GM18498 (cell line): ENCODE results near the gene SLC39A6.
"Not testable (repeated sequence)": the region's sequence is repeated elsewhere in the genome, so short reads cannot be mapped to it uniquely, and the experiment has no call there.

Experiments
- ATAC-seq: cut with Tn5 transposase; IDR thresholded peaks from one replicate; pipeline ENCODE4 v1.9.1; 2021; ENCODE audit warnings: mild to moderate bottlenecking, moderate library complexity; ENCODE audit not compliant: unreplicated experiment

The SLC39A6 gene

DNA sequence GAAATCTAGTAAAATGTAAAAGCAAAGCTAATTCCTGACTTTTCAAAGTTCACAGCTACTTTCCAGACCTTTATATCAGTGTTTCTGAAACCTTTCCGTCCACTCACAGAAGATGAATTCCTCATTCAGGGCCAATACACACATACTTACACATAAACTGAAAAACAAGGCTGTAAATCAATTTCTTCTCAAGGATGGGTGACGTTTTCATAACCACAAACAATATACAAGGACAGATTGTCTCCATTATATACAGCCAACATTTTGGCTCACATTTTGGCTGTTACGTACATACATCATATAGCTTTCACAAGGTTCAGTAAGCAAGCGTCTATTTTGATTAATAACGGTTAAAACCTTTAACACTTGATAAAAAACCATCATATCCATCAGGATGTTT, 63.1 kb downstream of the SLC39A6 start:
- ATAC-seq = no peak

DNA sequence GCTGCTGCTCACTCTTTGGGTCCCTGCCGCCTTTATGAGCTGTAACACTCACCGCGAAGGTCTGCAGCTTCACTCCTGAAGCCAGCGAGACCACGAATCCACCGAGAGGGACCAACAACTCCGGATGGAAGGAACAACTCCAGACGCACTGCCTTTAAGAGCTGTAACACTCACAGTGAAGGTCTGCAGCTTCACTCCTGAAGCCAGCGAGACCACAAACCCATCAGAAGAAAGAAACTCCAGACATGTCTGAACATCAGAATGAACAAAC, 64.4 kb downstream of the SLC39A6 start:
- not testable (repeated sequence) for ATAC-seq

DNA sequence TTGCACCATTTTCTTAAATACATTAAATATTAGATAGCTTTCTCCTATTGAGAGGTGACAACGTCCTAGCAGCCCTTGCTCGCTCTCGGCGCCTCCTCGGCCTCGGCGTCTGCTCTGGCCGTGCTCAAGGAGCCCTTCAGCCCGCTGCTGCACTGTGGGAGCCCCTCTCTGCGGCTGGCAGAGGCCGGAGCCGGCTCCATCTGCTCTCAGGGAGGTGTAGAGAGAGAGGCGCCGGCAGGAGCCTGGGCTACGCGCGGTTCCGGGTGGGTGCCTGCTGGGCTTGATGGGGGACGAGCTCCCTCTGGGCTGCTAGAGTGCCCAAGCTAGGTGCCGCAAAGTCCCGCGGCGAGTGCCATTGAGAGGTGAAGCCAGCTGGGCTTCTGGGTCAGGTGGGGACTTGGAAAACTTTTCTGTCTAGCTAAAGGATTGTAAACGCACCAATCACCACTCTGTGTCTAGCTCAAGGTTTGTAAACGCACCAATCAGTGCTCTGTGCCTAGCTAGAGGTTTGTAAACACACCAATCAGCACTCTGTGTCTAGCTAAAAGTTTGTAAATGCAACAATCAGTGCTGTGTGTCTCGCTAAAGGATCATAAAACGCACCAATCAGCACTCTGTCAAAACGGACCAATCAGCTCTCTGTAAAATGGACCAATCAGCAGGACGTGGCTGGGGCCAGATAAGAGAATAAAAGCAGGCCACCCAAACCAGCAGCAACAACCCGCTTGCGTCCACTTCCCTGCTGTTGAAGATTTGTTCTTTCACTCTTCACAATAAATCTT, 64.9 kb downstream of the SLC39A6 start:
- ATAC-seq = no peak

DNA sequence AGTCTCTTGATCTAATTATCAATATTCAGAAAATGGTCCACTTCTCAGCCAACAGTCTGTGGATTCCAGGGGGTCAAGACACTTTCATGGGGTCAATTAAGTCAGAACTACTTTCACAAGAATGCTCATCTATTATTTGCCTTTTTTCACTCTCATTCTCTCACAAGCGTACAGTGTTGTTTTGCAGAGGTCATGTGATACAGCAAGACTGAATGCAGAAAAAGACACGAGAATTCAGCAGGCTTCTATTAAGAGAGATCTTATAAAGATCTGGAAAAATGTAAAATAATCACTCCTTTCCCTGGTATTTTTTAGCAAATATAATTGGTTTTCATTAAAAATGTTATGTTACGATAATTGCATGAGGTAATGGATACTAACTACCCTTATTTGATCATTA, 70.5 kb downstream of the SLC39A6 start:
- ATAC-seq = no peak
